MM.1S (cell line): Measurements from ENCODE around the gene RALGAPA2.

ENCODE experiments used
- DNase-seq: peaks from one replicate; pipeline ENCODE4 v3.0.0-alpha.2; 2015
- H2AFZ ChIP-seq: fragments of 300-600 bp; sonication (generic); 2 replicates; pipeline ENCODE4 v1.6.0; 2016; ENCODE audit warnings: antibody characterized with exemption, low read length
- H3F3A ChIP-seq: fragments of 300-600 bp; sonication (generic); 2 replicates; pipeline ENCODE4 v1.6.1; 2016; ENCODE audit warnings: mild to moderate bottlenecking, antibody characterized with exemption, low read length, moderate library complexity, mixed read lengths; ENCODE audit not compliant: insufficient read depth
- H3K27ac ChIP-seq: fragments of 300-600 bp; sonication (generic); 2 replicates; pipeline ENCODE4 v1.5.1; 2016; ENCODE audit warnings: mild to moderate bottlenecking, low read length
- H3K27me3 ChIP-seq: fragments of 300-600 bp; sonication (generic); replicated peaks from 2 replicates; pipeline ENCODE4 v1.6.0; 2016; ENCODE audit warnings: low read length; ENCODE audit not compliant: insufficient read depth
- H3K36me3 ChIP-seq: fragments of 300-600 bp; sonication (generic); replicated peaks from 2 replicates; pipeline ENCODE4 v1.6.1; 2016; ENCODE audit warnings: mild to moderate bottlenecking, low read length, mixed read lengths; ENCODE audit not compliant: insufficient read depth
- H3K4me1 ChIP-seq: fragments of 300-600 bp; sonication (generic); 2 replicates; pipeline ENCODE4 v1.6.1; 2016; ENCODE audit warnings: low read length, mixed read lengths
- H3K4me2 ChIP-seq: fragments of 300-600 bp; sonication (generic); 2 replicates; pipeline ENCODE4 v1.6.0; 2016; ENCODE audit warnings: low read depth, low read length
- H3K4me3 ChIP-seq: fragments of 300-600 bp; sonication (generic); 2 replicates; pipeline ENCODE4 v1.5.1; 2016; ENCODE audit warnings: low read length, mixed read lengths
- H3K79me2 ChIP-seq: fragments of 300-600 bp; sonication (generic); 2 replicates; pipeline ENCODE4 v1.6.1; 2016; ENCODE audit warnings: mixed run types, low read length, mixed read lengths
- H3K9ac ChIP-seq: fragments of 300-600 bp; sonication (generic); 2 replicates; pipeline ENCODE4 v1.6.1; 2016; ENCODE audit warnings: low read length, mixed read lengths
- H3K9me2 ChIP-seq: fragments of 300-600 bp; sonication (generic); replicated peaks from 2 replicates; pipeline ENCODE4 v1.6.1; 2016; ENCODE audit warnings: mild to moderate bottlenecking, low read length, mixed read lengths; ENCODE audit not compliant: insufficient read depth
- H3K9me3 ChIP-seq: fragments of 300-600 bp; sonication (generic); replicated peaks from 2 replicates; pipeline ENCODE4 v1.6.1; 2016; ENCODE audit warnings: mild to moderate bottlenecking, low read length, mixed read lengths; ENCODE audit not compliant: insufficient read depth
- H4K20me1 ChIP-seq: fragments of 300-600 bp; sonication (generic); 2 replicates; pipeline ENCODE4 v1.6.1; 2016; ENCODE audit warnings: mild to moderate bottlenecking, low read length, moderate library complexity, mixed read lengths; ENCODE audit not compliant: insufficient read depth
- EZH2 ChIP-seq: fragments of 300-600 bp; sonication (generic); optimal IDR thresholded peaks from 2 replicates; pipeline ENCODE3; 2017; ENCODE audit warnings: low read depth, mild to moderate bottlenecking, antibody characterized with exemption, low read length, mixed read lengths
- EZH2phosphoT487 ChIP-seq: fragments of 300-600 bp; sonication (generic); IDR thresholded peaks from 2 replicates; pipeline ENCODE4 v1.6.1; 2018; ENCODE audit warnings: antibody characterized with exemption, low read length
- TF ChIP-seq, protein P1 (sequence below): fragments of 300-600 bp; sonication (generic); IDR thresholded peaks from 2 replicates; pipeline ENCODE4 v1.5.1; 2016; ENCODE audit warnings: antibody characterized with exemption, low read length, mixed read lengths

RALGAPA2 gene

DNA sequence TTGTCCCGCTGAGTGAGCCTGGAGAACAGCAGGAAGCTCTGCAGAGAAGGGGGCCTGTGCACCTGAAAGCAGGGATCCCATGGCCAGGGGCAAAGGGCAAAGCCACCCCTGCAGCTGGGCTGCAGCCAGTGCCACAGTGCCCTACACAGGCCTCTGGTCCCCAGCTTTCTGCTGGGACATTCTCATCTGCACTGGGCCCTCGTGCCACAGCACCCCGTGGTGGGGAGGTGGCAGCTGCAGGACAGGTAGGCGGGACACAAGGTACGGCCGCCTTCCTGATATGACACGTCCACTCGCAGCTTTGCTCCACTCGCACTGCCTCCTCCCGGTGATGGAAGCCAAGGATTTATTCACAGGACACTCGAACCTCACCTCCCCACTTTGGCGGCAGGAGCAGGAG lies 317.4 kb downstream of the RALGAPA2 start:
- Histone ChIP-seq H3K4me2 (no peak overlapping the region), H4K20me1 (no peaks in the 10 kb centered on the region), H3F3A (no peaks in the 10 kb centered on the region), H3K27ac (no peak overlapping the region), H3K9ac (no peak overlapping the region), H3K9me2 (no peaks in the 10 kb centered on the region), H3K9me3 (no peaks in the 10 kb centered on the region), H2AFZ (no peak overlapping the region), H3K27me3 (no peaks in the 10 kb centered on the region), H3K4me3 (no peak overlapping the region), H3K79me2 (no peaks in the 10 kb centered on the region), H3K36me3 (no peaks in the 10 kb centered on the region), H3K4me1 (no peaks in the 10 kb centered on the region)
- TF ChIP-seq EZH2phosphoT487 (no peak), EZH2 (no peak)
- TF ChIP-seq, protein P1, sequence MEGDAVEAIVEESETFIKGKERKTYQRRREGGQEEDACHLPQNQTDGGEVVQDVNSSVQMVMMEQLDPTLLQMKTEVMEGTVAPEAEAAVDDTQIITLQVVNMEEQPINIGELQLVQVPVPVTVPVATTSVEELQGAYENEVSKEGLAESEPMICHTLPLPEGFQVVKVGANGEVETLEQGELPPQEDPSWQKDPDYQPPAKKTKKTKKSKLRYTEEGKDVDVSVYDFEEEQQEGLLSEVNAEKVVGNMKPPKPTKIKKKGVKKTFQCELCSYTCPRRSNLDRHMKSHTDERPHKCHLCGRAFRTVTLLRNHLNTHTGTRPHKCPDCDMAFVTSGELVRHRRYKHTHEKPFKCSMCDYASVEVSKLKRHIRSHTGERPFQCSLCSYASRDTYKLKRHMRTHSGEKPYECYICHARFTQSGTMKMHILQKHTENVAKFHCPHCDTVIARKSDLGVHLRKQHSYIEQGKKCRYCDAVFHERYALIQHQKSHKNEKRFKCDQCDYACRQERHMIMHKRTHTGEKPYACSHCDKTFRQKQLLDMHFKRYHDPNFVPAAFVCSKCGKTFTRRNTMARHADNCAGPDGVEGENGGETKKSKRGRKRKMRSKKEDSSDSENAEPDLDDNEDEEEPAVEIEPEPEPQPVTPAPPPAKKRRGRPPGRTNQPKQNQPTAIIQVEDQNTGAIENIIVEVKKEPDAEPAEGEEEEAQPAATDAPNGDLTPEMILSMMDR: no peak
- DNase-seq: no peak

DNA sequence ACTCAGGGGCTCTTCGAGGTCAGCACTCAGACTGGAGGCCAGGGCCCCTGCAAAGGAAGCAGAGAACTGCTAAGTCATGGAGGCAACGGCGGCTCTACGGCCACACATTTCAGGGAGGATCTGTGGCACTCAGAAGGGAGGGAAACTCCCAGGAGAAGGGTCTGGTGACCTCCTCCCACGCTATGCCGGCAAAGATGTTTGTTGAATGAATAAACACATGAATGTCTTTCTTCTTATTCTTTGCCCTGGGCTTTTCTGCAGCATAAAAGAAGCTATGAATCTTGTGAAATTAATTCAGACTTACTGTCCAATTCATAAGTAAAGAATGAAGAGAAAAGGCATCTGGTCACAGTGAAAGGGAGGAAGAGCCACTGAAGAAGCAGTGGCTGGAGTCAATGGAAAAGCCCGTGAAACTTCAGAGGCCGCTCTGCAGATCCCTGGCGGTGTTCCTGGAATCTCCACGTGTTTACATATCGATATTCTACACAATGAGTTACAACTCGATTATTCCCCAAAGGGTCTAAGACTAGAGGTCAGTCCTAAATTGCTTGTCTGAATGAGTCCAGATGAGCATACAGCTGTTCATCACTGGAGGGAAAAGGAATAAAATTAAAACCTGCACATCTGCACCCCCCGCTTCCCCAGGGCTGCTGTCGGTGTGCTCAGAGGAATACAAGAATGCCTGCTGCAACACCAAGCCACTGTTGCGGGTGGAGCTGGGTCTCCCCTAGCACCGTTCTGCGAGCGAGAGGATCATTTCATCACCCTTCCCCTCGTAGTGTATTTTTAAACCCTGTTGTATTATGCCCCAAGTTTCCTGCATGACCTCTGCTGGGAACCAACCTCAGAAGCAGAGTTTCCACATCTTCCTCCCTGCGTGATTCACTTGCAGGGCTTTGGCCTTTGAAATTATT lies 319.0 kb downstream of the RALGAPA2 start:
- Histone ChIP-seq H3K9me3 (no peaks in the 10 kb centered on the region), H3K79me2 (no peaks in the 10 kb centered on the region), H2AFZ (no peak overlapping the region), H3K4me3 (no peak overlapping the region), H3K4me2 (no peak overlapping the region), H3K4me1 (no peaks in the 10 kb centered on the region), H3K36me3 (no peaks in the 10 kb centered on the region), H3K27me3 (no peaks in the 10 kb centered on the region), H3K9me2 (no peaks in the 10 kb centered on the region), H4K20me1 (no peaks in the 10 kb centered on the region), H3K9ac (no peak overlapping the region), H3K27ac (no peak overlapping the region), H3F3A (no peaks in the 10 kb centered on the region)
- TF ChIP-seq EZH2 (no peak), EZH2phosphoT487 (no peak)
- TF ChIP-seq, protein P1: no peak
- no peak for DNase-seq

DNA sequence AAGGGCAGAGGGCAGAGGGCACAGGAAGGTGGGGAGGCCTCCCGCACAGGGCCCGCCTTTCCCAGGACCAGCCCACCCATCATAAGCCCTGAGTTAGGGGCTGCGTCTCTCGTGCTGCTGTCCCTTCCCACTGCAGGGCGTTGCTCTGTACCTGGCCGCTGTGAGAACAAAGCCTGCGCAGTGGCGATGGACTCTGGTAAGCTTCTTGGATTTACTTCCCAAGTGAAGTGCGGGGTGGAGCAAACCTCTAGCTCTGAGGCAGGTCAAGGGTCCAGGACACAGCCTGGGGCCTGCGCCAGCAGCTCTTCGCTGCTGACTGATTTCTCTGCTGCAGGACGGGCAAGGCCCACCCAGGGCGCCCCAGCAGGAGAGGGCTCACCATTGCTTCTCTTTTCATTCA lies 320.7 kb downstream of the RALGAPA2 start:
- no peaks in the 10 kb centered on the region for H3F3A ChIP-seq
- H2AFZ ChIP-seq: no peak overlapping the region
- H3K4me2 ChIP-seq: no peak overlapping the region
- no peak for DNase-seq
- H3K36me3 ChIP-seq: no peaks in the 10 kb centered on the region
- H3K4me3 ChIP-seq: no peak overlapping the region
- no peaks in the 10 kb centered on the region for H4K20me1 ChIP-seq
- TF ChIP-seq, protein P1: no peak
- no peaks in the 10 kb centered on the region for H3K9me3 ChIP-seq
- H3K9me2 ChIP-seq: no peaks in the 10 kb centered on the region
- no peaks in the 10 kb centered on the region for H3K79me2 ChIP-seq
- no peak overlapping the region for H3K9ac ChIP-seq
- H3K27ac ChIP-seq: no peak overlapping the region
- no peaks in the 10 kb centered on the region for H3K4me1 ChIP-seq
- no peaks in the 10 kb centered on the region for H3K27me3 ChIP-seq
